ENCODE results near the gene SYS1. TPM values are rescaled to one million over a fixed set of nuclear protein-coding genes. Genes with fewer than 3 reads are reported as not detected.

SYS1 gene
- total RNA-seq, 1 donor from 2014 or later: 25.2 TPM

- H3K27ac ChIP-seq (ENCODE audit: low read depth, low read length): no peak overlapping the region
- Mint-ChIP-seq H3K36me3 (ENCODE audit: low read depth, unreplicated experiment) (peaks cover 9% of the 10 kb centered on the region), H3K9me3 (ENCODE audit: unreplicated experiment) (no peaks in the 10 kb centered on the region), H3K27me3 (ENCODE audit: low read depth, unreplicated experiment) (no peaks in the 10 kb centered on the region), H3K4me3 (ENCODE audit: unreplicated experiment) (no peak overlapping the region), H3K4me1 (ENCODE audit: low read depth, unreplicated experiment) (peaks cover 5% of the 10 kb centered on the region), H3K27ac (ENCODE audit: unreplicated experiment) (no peak overlapping the region)
- FAIRE-seq: no peak
- H3K79me2 ChIP-seq (ENCODE audit: insufficient read depth, low read length): peaks cover 28% of the 10 kb centered on the region
- H3K4me1 ChIP-seq (ENCODE audit: insufficient read depth, low read length): peaks cover 10% of the 10 kb centered on the region
- TF ChIP-seq CTCF (IDR thresholded peaks at IDR 0.05; ENCODE audit: insufficient read depth, low read depth, low read length) (no peak), EZH2 (IDR thresholded peaks at IDR 0.05; ENCODE audit: insufficient read depth, low read length) (no peak)
- H3K9ac ChIP-seq (ENCODE audit: low read length): no peak overlapping the region
- H3K9me3 ChIP-seq (ENCODE audit: insufficient read depth, low read depth, low read length): no peaks in the 10 kb centered on the region
- peaks cover 23% of the 10 kb centered on the region for H4K20me1 ChIP-seq (ENCODE audit: insufficient read depth, low read length)
- peaks cover 13% of the 10 kb centered on the region for H3K36me3 ChIP-seq (ENCODE audit: insufficient read depth, low read length)
- H3K4me2 ChIP-seq (ENCODE audit: low read length): no peak overlapping the region
- no peak for DNase-seq (ENCODE audit: low read depth)
- no peak overlapping the region for H3K4me3 ChIP-seq (ENCODE audit: insufficient read depth, low read depth, low read length)
- no peaks in the 10 kb centered on the region for H3K27me3 ChIP-seq (ENCODE audit: insufficient read depth, low read length)
- H2AFZ ChIP-seq (ENCODE audit: low read depth, low read length): no peak overlapping the region
Observed at GRCh38 chr20:45367126-45367525, 4.2 kb downstream of the SYS1 start.

GRCh38 chr20:45368221-45368980, 5.4 kb downstream of the SYS1 start:
- H3K27ac Mint-ChIP-seq (ENCODE audit: unreplicated experiment): no peak overlapping the region
- H3K79me2 ChIP-seq (ENCODE audit: insufficient read depth, low read length): peaks cover 26% of the 10 kb centered on the region
- TF ChIP-seq EZH2 (IDR thresholded peaks at IDR 0.05; ENCODE audit: insufficient read depth, low read length): no peak
- no peak for TF ChIP-seq CTCF (IDR thresholded peaks at IDR 0.05; ENCODE audit: insufficient read depth, low read depth, low read length)
- H3K4me3 ChIP-seq (ENCODE audit: insufficient read depth, low read depth, low read length): no peak overlapping the region
- H3K36me3 Mint-ChIP-seq (ENCODE audit: low read depth, unreplicated experiment): peaks cover 9% of the 10 kb centered on the region
- H3K27ac ChIP-seq (ENCODE audit: low read depth, low read length): no peak overlapping the region
- H3K27me3 Mint-ChIP-seq (ENCODE audit: low read depth, unreplicated experiment): no peaks in the 10 kb centered on the region
- no peaks in the 10 kb centered on the region for H3K9me3 ChIP-seq (ENCODE audit: insufficient read depth, low read depth, low read length)
- DNase-seq (ENCODE audit: low read depth): no peak
- no peak for FAIRE-seq
- no peak overlapping the region for H3K4me3 Mint-ChIP-seq (ENCODE audit: unreplicated experiment)
- no peak overlapping the region for H2AFZ ChIP-seq (ENCODE audit: low read depth, low read length)
- peaks cover 23% of the 10 kb centered on the region for H4K20me1 ChIP-seq (ENCODE audit: insufficient read depth, low read length)
- H3K4me2 ChIP-seq (ENCODE audit: low read length): no peak overlapping the region
- no peaks in the 10 kb centered on the region for H3K27me3 ChIP-seq (ENCODE audit: insufficient read depth, low read length)
- H3K9me3 Mint-ChIP-seq (ENCODE audit: unreplicated experiment): no peaks in the 10 kb centered on the region
- H3K4me1 ChIP-seq (ENCODE audit: insufficient read depth, low read length): peaks cover 13% of the 10 kb centered on the region
- H3K36me3 ChIP-seq (ENCODE audit: insufficient read depth, low read length): peaks cover 13% of the 10 kb centered on the region
- no peak overlapping the region for H3K9ac ChIP-seq (ENCODE audit: low read length)
- H3K4me1 Mint-ChIP-seq (ENCODE audit: low read depth, unreplicated experiment): peaks cover 3% of the 10 kb centered on the region

GRCh38 chr20:45370571-45371160, 7.7 kb downstream of the SYS1 start:
- DNase-seq (ENCODE audit: low read depth): no peak
- H3K4me3 Mint-ChIP-seq (ENCODE audit: unreplicated experiment): no peak overlapping the region
- Histone ChIP-seq H3K4me3 (ENCODE audit: insufficient read depth, low read depth, low read length) (no peak overlapping the region), H3K79me2 (ENCODE audit: insufficient read depth, low read length) (peaks cover 7% of the 10 kb centered on the region), H2AFZ (ENCODE audit: low read depth, low read length) (no peak overlapping the region), H3K9me3 (ENCODE audit: insufficient read depth, low read depth, low read length) (no peaks in the 10 kb centered on the region), H4K20me1 (ENCODE audit: insufficient read depth, low read length) (peaks cover 15% of the 10 kb centered on the region), H3K27ac (ENCODE audit: low read depth, low read length) (no peak overlapping the region), H3K9ac (ENCODE audit: low read length) (no peak overlapping the region), H3K4me1 (ENCODE audit: insufficient read depth, low read length) (peaks cover 10% of the 10 kb centered on the region), H3K4me2 (ENCODE audit: low read length) (no peak overlapping the region), H3K36me3 (ENCODE audit: insufficient read depth, low read length) (peaks cover 9% of the 10 kb centered on the region), H3K27me3 (ENCODE audit: insufficient read depth, low read length) (no peaks in the 10 kb centered on the region)
- H3K9me3 Mint-ChIP-seq (ENCODE audit: unreplicated experiment): no peaks in the 10 kb centered on the region
- TF ChIP-seq EZH2 (IDR thresholded peaks at IDR 0.05; ENCODE audit: insufficient read depth, low read length) (no peak), CTCF (IDR thresholded peaks at IDR 0.05; ENCODE audit: insufficient read depth, low read depth, low read length) (no peak)
- H3K36me3 Mint-ChIP-seq (ENCODE audit: low read depth, unreplicated experiment): peaks cover 12% of the 10 kb centered on the region
- peaks cover 1% of the 10 kb centered on the region for H3K4me1 Mint-ChIP-seq (ENCODE audit: low read depth, unreplicated experiment)
- no peak for FAIRE-seq
- no peak overlapping the region for H3K27ac Mint-ChIP-seq (ENCODE audit: unreplicated experiment)
- H3K27me3 Mint-ChIP-seq (ENCODE audit: low read depth, unreplicated experiment): no peaks in the 10 kb centered on the region
